KOPT-K1 (cell line): ENCODE results near the gene MYO18B.

Experiments
- H3K27ac ChIP-seq: fragments of 200-600 bp; sonication (generic); 2 replicates; pipeline ENCODE4 v1.5.1; 2016; ENCODE audit warnings: antibody characterized with exemption, mild to moderate bottlenecking, low read depth, low read length; ENCODE audit not compliant: poor library complexity, severe bottlenecking
- H3K36me3 ChIP-seq: fragments of 200-600 bp; sonication (generic); 2 replicates; pipeline ENCODE4 v1.5.1; 2017; ENCODE audit warnings: antibody characterized with exemption, mild to moderate bottlenecking, low read length, moderate library complexity; ENCODE audit not compliant: insufficient read depth
- H3K9me3 ChIP-seq: fragments of 200-600 bp; sonication (generic); 2 replicates; pipeline ENCODE4 v1.5.1; 2017; ENCODE audit warnings: antibody characterized with exemption, low read length, mild to moderate bottlenecking; ENCODE audit not compliant: insufficient read depth, poor library complexity, severe bottlenecking

MYO18B gene

GRCh38 chr22:25844601-25845000 lies 102.6 kb downstream of the MYO18B start:
- Histone ChIP-seq H3K36me3 (peaks cover 100% of the 10 kb centered on the region), H3K9me3 (no peaks in the 10 kb centered on the region), H3K27ac (no peak overlapping the region)

- Histone ChIP-seq H3K36me3 (peaks cover 100% of the 10 kb centered on the region), H3K9me3 (no peaks in the 10 kb centered on the region), H3K27ac (no peak overlapping the region)
Observed at GRCh38 chr22:25845985-25846745, 104.2 kb downstream of the MYO18B start.

DNA sequence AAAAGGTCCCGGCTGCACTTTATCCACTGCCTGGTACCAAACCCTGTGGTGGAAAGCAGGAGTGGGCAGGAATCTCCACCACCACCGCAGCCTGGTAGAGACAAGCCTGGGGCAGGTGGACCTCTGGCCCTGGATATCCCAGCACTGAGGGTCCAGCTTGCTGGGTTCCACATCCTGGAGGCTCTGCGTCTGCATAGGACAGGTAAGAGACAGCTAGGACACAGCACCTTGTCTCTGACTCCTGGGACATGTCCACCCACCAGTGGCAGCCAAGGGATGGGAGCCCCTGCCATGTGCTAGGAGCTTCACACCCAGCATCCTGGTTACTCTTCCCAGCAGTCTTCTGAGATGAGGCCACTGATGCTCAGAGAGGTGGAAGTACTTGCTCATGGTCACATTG lies 105.5 kb downstream of the MYO18B start:
- H3K36me3 ChIP-seq = peaks cover 100% of the 10 kb centered on the region
- H3K9me3 ChIP-seq = no peaks in the 10 kb centered on the region
- H3K27ac ChIP-seq = no peak overlapping the region

GRCh38 chr22:25848954-25849353 lies 107.0 kb downstream of the MYO18B start:
- Histone ChIP-seq H3K36me3 (peaks cover 100% of the 10 kb centered on the region), H3K27ac (no peak overlapping the region), H3K9me3 (no peaks in the 10 kb centered on the region)

- no peaks in the 10 kb centered on the region for H3K9me3 ChIP-seq
Observed at GRCh38 chr22:25849522-25849921, 107.5 kb downstream of the MYO18B start.

DNA sequence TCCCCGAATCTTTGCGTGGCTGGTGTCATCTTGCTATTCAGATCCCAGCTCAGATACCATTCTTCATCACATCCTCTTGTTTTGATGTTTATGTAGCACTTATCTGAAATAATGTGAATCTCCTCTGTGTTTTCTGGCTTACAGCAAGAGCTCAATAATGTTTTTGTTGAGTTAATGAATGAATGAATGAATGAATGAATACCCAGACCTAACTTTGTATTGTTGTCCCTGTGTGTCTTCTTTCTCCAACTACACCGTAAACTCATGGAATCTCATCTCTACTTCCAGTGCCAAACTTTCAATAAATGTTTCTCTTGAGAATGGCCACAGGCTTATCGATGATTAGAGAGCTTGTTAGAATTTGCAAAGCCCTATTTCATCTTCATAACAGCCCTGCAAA lies 110.2 kb downstream of the MYO18B start:
- Histone ChIP-seq H3K36me3 (peaks cover 100% of the 10 kb centered on the region), H3K9me3 (no peaks in the 10 kb centered on the region), H3K27ac (no peak overlapping the region)

More at GRCh38 chr22:25849522-25849921, 107.5 kb downstream of the MYO18B start:
- peaks cover 100% of the 10 kb centered on the region for H3K36me3 ChIP-seq
- H3K27ac ChIP-seq = no peak overlapping the region

DNA sequence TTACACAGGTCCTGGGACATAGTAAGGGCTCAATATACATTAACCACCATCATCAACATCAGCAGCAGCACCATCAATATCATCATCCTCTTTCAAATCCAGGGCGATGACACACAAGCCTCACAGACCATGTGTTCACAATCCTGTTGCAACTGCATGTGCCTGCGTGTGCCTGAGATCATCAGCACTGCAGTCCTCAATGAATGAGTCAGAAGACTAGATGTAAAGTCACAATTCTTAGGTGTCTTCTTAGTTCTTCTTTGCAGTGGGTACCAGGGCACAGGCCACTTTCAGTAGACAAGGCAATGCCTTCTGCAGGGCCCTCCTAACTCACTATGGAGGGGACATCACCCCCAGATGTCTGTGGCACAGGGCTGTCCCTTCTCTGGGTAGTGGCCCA lies 111.1 kb downstream of the MYO18B start:
- peaks cover 100% of the 10 kb centered on the region for H3K36me3 ChIP-seq
- no peaks in the 10 kb centered on the region for H3K9me3 ChIP-seq
- H3K27ac ChIP-seq = no peak overlapping the region

- Histone ChIP-seq H3K36me3 (peaks cover 100% of the 10 kb centered on the region), H3K9me3 (no peaks in the 10 kb centered on the region), H3K27ac (no peak overlapping the region)
Observed at GRCh38 chr22:25853501-25854284, 111.7 kb downstream of the MYO18B start.

GRCh38 chr22:25869771-25870170 lies 127.8 kb downstream of the MYO18B start:
- Histone ChIP-seq H3K36me3 (peaks cover 100% of the 10 kb centered on the region), H3K27ac (no peak overlapping the region), H3K9me3 (no peaks in the 10 kb centered on the region)

GRCh38 chr22:25874327-25874726 lies 132.3 kb downstream of the MYO18B start:
- Histone ChIP-seq H3K27ac (no peak overlapping the region), H3K36me3 (peaks cover 100% of the 10 kb centered on the region), H3K9me3 (no peaks in the 10 kb centered on the region)

DNA sequence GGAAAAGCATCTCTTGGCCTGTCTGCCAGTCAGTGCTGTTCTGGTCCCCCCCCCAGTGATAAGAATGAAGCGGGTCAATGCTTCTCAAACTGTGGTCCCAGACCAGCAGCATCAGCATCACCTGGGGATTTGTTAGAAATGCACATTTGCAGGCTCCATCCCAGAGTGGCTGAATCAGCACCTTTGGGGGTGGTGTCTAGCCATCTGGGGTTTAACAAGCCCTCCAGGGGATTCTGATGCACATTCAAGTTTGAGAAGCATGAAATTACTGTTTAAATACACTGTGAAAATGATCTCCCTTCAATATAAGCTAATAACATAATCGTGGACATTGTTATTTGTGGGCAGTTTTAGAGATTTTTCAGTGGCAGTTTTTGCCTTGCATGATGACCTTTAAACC lies 133.5 kb downstream of the MYO18B start:
- no peaks in the 10 kb centered on the region for H3K9me3 ChIP-seq
- H3K36me3 ChIP-seq = peaks cover 100% of the 10 kb centered on the region
- H3K27ac ChIP-seq = no peak overlapping the region

- H3K36me3 ChIP-seq = peaks cover 100% of the 10 kb centered on the region
- H3K27ac ChIP-seq = no peak overlapping the region
- H3K9me3 ChIP-seq = no peaks in the 10 kb centered on the region
Observed at GRCh38 chr22:25876871-25877270, 134.9 kb downstream of the MYO18B start.

- Histone ChIP-seq H3K36me3 (peaks cover 100% of the 10 kb centered on the region), H3K9me3 (no peaks in the 10 kb centered on the region)
Observed at GRCh38 chr22:25878933-25879332, 136.9 kb downstream of the MYO18B start.

DNA sequence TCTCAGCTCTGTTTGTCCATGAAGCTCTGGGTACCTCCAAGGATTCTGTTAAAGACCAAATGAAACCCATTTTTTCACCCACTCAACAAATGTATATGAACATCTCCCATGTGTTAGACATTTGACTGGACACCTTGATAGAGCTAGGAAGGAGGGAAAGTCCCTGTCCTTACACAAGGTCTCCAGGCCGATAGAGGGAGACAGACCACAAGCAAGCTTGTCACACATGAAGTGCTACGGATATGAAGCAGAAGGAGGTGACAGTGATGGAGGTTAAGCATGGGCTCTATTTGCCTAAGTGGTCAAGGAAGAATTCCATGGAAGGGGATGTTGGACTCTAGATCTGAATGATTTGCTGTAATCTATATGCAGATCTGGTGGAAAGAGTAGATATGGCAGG lies 138.5 kb downstream of the MYO18B start:
- Histone ChIP-seq H3K27ac (no peak overlapping the region), H3K9me3 (no peaks in the 10 kb centered on the region), H3K36me3 (peaks cover 100% of the 10 kb centered on the region)

More at GRCh38 chr22:25878933-25879332, 136.9 kb downstream of the MYO18B start:
- H3K27ac ChIP-seq = no peak overlapping the region

DNA sequence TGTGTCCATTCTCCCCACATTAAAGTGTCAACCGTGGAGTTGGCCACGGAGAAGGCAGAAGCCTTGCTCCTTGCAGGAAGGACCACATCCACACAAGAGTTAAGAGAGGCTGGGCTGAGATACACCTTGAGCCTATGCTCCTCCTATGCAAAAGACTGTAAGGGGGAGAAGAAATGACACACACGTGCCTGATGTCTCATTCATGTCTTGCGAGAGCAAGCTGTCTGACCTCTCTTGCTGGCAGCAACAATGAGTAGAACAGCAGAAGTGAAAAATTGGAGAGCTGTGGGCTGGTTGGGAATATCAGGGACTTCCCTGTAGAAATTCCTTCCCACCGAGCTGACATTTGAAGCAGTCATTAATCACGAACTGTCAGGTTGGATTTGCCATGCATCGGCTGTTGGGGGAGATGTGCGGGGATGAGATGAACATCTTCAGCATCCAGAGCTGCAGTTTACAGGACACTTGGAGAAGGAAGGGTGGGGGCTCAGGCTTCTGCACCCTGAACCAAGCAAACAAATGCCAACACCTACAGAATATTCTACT lies 139.3 kb downstream of the MYO18B start:
- Histone ChIP-seq H3K9me3 (no peaks in the 10 kb centered on the region), H3K27ac (no peak overlapping the region), H3K36me3 (peaks cover 100% of the 10 kb centered on the region)
